ENCODE results near the gene DECR2. TPM values are rescaled to one million over a fixed set of nuclear protein-coding genes. Genes with fewer than 3 reads are reported as not detected.

DECR2 gene
- total RNA-seq, 2 experiments from 2014 or later = 8.0 to 14.4 TPM

GRCh38 chr16:397736-398332 is 3.9 kb upstream of the DECR2 start:
- no peaks in the 10 kb centered on the region for H4K20me1 ChIP-seq (ENCODE audit: insufficient read depth, low read length)
- H3K36me3 ChIP-seq (ENCODE audit: insufficient read depth, low read length) = no peaks in the 10 kb centered on the region
- peak; percentile 59 for DNase-seq (ENCODE audit: low spot score)
- CTCF ChIA-PET (ENCODE audit: unreplicated experiment) = no interaction called here
- 0 out of 2 replicates have a peak overlapping the region, but pooled peaks have one; percentile 14 for H3K4me2 ChIP-seq (ENCODE audit: low read length)
- intact Hi-C loops (cut with micrococcal nuclease; ENCODE audit: unreplicated experiment) = no loop called here
- H3K4me3 ChIP-seq (ENCODE audit: low read depth, low read length, poor library complexity, severe bottlenecking) = no peak overlapping the region
- peaks cover 28% of the 10 kb centered on the region for H3K4me1 ChIP-seq (ENCODE audit: insufficient read depth, low read length, poor library complexity, severe bottlenecking)
- H3K9me3 ChIP-seq (ENCODE audit: low read length) = no peaks in the 10 kb centered on the region
- TF ChIP-seq, protein P1, sequence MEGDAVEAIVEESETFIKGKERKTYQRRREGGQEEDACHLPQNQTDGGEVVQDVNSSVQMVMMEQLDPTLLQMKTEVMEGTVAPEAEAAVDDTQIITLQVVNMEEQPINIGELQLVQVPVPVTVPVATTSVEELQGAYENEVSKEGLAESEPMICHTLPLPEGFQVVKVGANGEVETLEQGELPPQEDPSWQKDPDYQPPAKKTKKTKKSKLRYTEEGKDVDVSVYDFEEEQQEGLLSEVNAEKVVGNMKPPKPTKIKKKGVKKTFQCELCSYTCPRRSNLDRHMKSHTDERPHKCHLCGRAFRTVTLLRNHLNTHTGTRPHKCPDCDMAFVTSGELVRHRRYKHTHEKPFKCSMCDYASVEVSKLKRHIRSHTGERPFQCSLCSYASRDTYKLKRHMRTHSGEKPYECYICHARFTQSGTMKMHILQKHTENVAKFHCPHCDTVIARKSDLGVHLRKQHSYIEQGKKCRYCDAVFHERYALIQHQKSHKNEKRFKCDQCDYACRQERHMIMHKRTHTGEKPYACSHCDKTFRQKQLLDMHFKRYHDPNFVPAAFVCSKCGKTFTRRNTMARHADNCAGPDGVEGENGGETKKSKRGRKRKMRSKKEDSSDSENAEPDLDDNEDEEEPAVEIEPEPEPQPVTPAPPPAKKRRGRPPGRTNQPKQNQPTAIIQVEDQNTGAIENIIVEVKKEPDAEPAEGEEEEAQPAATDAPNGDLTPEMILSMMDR (conservative IDR thresholded peaks at IDR 0.05; ENCODE audit: low read length) = 0 out of 2 replicates have a peak, but pooled peaks have one; percentile 29
- TF ChIP-seq EZH2phosphoT487 (IDR thresholded peaks at IDR 0.05; ENCODE audit: borderline replicate concordance, low read depth, low read length) = no peak
- no peak overlapping the region for H3K27ac ChIP-seq (ENCODE audit: low read depth, low read length, poor library complexity, severe bottlenecking)
- H3K79me2 ChIP-seq (ENCODE audit: insufficient read depth, low read depth, low read length) = no peaks in the 10 kb centered on the region; the same call in 1 of the 2 replicates
- H2AFZ ChIP-seq (ENCODE audit: low read length) = no peak overlapping the region
- no peaks in the 10 kb centered on the region for H3K9me2 ChIP-seq (ENCODE audit: insufficient read depth, low read length)
- no TSS peak for BruUV-seq (replicated peaks)
- POLR2A ChIA-PET = interaction anchor here (0.6 kb wide), 1 partner anchor 12 kb away, joined by 5 read pairs; no protein-coding TSS in a partner anchor

GRCh38 chr16:398561-399339 is 2.9 kb upstream of the DECR2 start:
- no peaks in the 10 kb centered on the region; the same call in 1 of the 2 replicates for H3K79me2 ChIP-seq (ENCODE audit: insufficient read depth, low read depth, low read length)
- H3K9me3 ChIP-seq (ENCODE audit: low read length) = no peaks in the 10 kb centered on the region
- no peaks in the 10 kb centered on the region for H4K20me1 ChIP-seq (ENCODE audit: insufficient read depth, low read length)
- H3K9me2 ChIP-seq (ENCODE audit: insufficient read depth, low read length) = no peaks in the 10 kb centered on the region
- no peak overlapping the region for H3K4me2 ChIP-seq (ENCODE audit: low read length)
- no peak for DNase-seq (ENCODE audit: low spot score)
- POLR2A ChIA-PET = interaction anchor here (0.6 kb wide), 1 partner anchor 13 kb away, joined by 5 read pairs; no protein-coding TSS in a partner anchor
- TF ChIP-seq, protein P1 (conservative IDR thresholded peaks at IDR 0.05; ENCODE audit: low read length) = no peak
- no peak for TF ChIP-seq EZH2phosphoT487 (IDR thresholded peaks at IDR 0.05; ENCODE audit: borderline replicate concordance, low read depth, low read length)
- H3K36me3 ChIP-seq (ENCODE audit: insufficient read depth, low read length) = no peaks in the 10 kb centered on the region
- CTCF ChIA-PET (ENCODE audit: unreplicated experiment) = no interaction called here
- no peak overlapping the region for H3K4me3 ChIP-seq (ENCODE audit: low read depth, low read length, poor library complexity, severe bottlenecking)
- H3K4me1 ChIP-seq (ENCODE audit: insufficient read depth, low read length, poor library complexity, severe bottlenecking) = peaks cover 28% of the 10 kb centered on the region
- H2AFZ ChIP-seq (ENCODE audit: low read length) = no peak overlapping the region
- intact Hi-C loops (cut with micrococcal nuclease; ENCODE audit: unreplicated experiment) = no loop called here
- H3K27ac ChIP-seq (ENCODE audit: low read depth, low read length, poor library complexity, severe bottlenecking) = no peak overlapping the region
- no TSS peak for BruUV-seq (replicated peaks)

All from OCI-LY7 (cell line).